ENCODE data around the gene LRRC7. TPM values are rescaled to one million over a fixed set of nuclear protein-coding genes. Genes with fewer than 3 reads are reported as not detected.

The LRRC7 gene
- total and polyA plus RNA-seq, 12 donors, result under 0.01 to 3.4 (median 0.32) TPM; not detected in 3

DNA sequence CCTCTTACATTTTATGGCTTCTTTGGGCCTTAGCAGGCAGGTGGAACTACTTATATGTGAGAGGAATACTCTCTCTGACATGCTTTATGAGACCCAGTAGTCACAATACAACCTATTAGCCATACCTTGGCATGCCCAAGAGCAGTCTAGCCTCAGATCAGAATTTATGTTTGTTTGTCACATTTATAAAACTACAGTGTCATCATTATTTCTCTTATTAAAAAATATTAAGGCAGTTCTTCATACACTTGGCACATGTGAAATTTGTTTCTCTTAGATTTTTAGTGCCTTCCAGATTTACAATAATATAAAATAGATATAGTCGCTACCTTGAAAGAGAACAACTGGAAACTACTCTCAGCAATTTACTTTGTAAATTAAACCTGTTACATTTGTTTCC is 519.2 kb downstream of the LRRC7 start:
- no peak for DNase-seq
- no peaks in the 10 kb centered on the region for H3K27me3 ChIP-seq
- no peaks in the 10 kb centered on the region for H3K9me3 ChIP-seq (replicated peaks in 1 of 3)
- 88 to 96% (median 93%) methylated on average over 1 of the region's 1 CpG for WGBS, 4 donors
- no peaks in the 10 kb centered on the region for H3K36me3 ChIP-seq (replicated peaks in 1 of 2)
- intact Hi-C loops (cut with DNase I), result no loop called here
- no peaks in the 10 kb centered on the region for H3K4me1 ChIP-seq (replicated peaks in 1 of 2)
- H3K27ac ChIP-seq, result no peak overlapping the region
- no peak overlapping the region for H3K4me3 ChIP-seq
- TF ChIP-seq, protein P1, sequence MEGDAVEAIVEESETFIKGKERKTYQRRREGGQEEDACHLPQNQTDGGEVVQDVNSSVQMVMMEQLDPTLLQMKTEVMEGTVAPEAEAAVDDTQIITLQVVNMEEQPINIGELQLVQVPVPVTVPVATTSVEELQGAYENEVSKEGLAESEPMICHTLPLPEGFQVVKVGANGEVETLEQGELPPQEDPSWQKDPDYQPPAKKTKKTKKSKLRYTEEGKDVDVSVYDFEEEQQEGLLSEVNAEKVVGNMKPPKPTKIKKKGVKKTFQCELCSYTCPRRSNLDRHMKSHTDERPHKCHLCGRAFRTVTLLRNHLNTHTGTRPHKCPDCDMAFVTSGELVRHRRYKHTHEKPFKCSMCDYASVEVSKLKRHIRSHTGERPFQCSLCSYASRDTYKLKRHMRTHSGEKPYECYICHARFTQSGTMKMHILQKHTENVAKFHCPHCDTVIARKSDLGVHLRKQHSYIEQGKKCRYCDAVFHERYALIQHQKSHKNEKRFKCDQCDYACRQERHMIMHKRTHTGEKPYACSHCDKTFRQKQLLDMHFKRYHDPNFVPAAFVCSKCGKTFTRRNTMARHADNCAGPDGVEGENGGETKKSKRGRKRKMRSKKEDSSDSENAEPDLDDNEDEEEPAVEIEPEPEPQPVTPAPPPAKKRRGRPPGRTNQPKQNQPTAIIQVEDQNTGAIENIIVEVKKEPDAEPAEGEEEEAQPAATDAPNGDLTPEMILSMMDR (IDR thresholded peaks at IDR 0.05), result no peak
- no peak for TF ChIP-seq POLR2A (IDR thresholded peaks at IDR 0.05)

DNA sequence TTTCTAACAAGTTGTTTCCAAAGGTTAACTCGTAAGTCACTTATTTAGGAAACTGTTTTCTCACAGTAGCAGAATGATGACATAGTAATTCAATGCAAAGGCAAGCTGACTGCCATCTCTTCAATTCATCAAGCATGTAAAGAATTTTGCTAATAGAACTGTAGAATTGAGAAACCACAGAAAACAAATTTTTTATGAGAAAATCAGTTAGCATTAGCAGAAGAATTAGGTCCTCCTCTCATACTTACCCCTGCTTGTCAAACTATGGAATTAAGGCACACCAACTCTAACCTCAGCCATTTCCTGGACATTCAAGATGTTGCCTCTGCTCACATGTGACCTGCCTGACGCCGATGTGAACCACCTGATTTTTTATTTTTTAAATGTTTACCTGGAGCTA is 522.4 kb downstream of the LRRC7 start:
- Histone ChIP-seq H3K4me3 (no peak overlapping the region), H3K4me1 (replicated peaks in 1 of 2) (no peaks in the 10 kb centered on the region), H3K9me3 (replicated peaks in 1 of 3) (no peaks in the 10 kb centered on the region), H3K36me3 (replicated peaks in 1 of 2) (no peaks in the 10 kb centered on the region), H3K27me3 (no peaks in the 10 kb centered on the region), H3K27ac (no peak overlapping the region)
- DNase-seq, result no peak
- 79 to 85% (median 81%) methylated on average over 3 of the region's 3 CpGs for WGBS, 4 donors
- TF ChIP-seq, protein P1 (IDR thresholded peaks at IDR 0.05), result no peak
- no peak for TF ChIP-seq POLR2A (IDR thresholded peaks at IDR 0.05)
- intact Hi-C loops (cut with DNase I), result no loop called here

DNA sequence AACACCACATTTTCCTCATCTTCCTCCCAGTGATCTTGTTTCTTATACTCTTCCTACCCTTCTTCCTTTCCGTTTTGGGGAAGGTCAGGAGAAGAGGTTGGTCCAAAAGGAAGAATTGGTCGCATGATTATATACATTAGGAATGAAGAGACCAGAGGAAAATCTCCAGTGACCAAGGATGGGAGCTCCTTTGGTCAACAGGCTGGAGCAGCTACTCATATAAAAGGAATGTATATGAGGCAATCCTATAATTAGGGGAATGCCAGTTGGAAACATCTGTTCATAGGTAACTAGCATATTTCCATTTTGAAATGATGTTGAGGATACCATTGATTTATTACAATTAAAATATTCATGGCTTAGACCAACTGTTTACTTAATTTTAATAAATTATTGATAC is 523.2 kb downstream of the LRRC7 start:
- TF ChIP-seq, protein P1 (IDR thresholded peaks at IDR 0.05), result no peak
- no peak for TF ChIP-seq POLR2A (IDR thresholded peaks at IDR 0.05)
- Histone ChIP-seq H3K4me3 (no peak overlapping the region), H3K36me3 (replicated peaks in 1 of 2) (no peaks in the 10 kb centered on the region), H3K27ac (no peak overlapping the region), H3K9me3 (replicated peaks in 1 of 3) (no peaks in the 10 kb centered on the region), H3K4me1 (replicated peaks in 1 of 2) (no peaks in the 10 kb centered on the region), H3K27me3 (no peaks in the 10 kb centered on the region)
- WGBS, 4 donors, result 78 to 87% (median 85%) methylated on average over 2 of the region's 2 CpGs
- intact Hi-C loops (cut with DNase I), result no loop called here
- no peak for DNase-seq

DNA sequence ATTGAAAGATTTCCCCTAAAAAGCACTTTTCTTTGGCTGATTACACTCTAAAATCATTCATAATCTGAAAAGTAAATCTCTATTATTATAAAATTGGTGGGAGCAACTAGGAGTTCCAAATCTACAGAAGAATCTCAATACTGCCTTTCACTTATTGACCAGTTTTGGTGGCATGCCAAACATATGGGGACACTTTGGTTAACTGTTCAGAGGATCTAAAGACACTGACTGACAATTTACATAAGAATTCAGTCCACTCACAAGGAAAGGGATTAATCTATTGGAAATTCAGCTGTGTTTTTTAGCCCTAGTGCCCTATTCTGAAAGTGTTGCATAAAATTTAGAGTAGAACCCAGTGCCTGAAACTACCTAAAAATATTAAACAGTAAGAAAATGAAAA is 524.1 kb downstream of the LRRC7 start:
- no peaks in the 10 kb centered on the region for H3K27me3 ChIP-seq
- H3K4me3 ChIP-seq, result no peak overlapping the region
- no peaks in the 10 kb centered on the region for H3K9me3 ChIP-seq (replicated peaks in 1 of 3)
- no peaks in the 10 kb centered on the region for H3K36me3 ChIP-seq (replicated peaks in 1 of 2)
- intact Hi-C loops (cut with DNase I), result no loop called here
- no peak overlapping the region for H3K27ac ChIP-seq
- no peaks in the 10 kb centered on the region for H3K4me1 ChIP-seq (replicated peaks in 1 of 2)
- DNase-seq, result no peak
- TF ChIP-seq, protein P1 (IDR thresholded peaks at IDR 0.05), result no peak
- TF ChIP-seq POLR2A (IDR thresholded peaks at IDR 0.05), result no peak
